ENCODE measurements around the gene FAM216B.

DNA sequence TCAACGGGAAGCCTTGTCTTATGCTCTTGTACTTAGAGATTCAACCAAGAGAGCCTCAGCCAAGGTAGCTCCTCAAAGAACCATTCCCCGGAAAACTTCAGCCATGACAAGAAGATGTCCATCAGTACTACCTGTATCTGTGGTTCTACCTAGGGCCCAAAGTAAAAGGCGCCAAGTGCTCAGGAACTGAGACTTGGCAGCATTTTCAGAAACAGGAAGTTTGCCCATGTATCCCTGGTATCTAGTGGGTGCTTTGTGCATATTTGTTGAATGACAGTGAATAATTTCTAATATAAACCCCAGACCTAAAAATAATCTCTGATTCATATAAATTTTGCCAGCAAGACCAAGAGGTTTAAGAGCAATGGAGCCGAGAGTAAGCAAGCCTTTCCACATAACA is 7.2 kb downstream of the FAM216B start:
- TF ChIP-seq FOXM1 (IDR thresholded peaks at IDR 0.05; ENCODE audit: borderline replicate concordance) (no peak), ARNT (IDR thresholded peaks at IDR 0.05) (no peak), SP1 (IDR thresholded peaks at IDR 0.05) (no peak), TARDBP (IDR thresholded peaks at IDR 0.05) (no peak), HDGF (IDR thresholded peaks at IDR 0.05; ENCODE audit: borderline replicate concordance) (no peak), SUZ12 (IDR thresholded peaks at IDR 0.05) (no peak), BHLHE40 (IDR thresholded peaks at IDR 0.05; ENCODE audit: borderline replicate concordance) (no peak)

Measured in HEK293T (cell line).